Measurements from ENCODE around the gene IGFL1. TPM values are rescaled to one million over a fixed set of nuclear protein-coding genes. Genes with fewer than 3 reads are reported as not detected.
A peak's percentile ranks its signal among the peaks of the same experiment; 100 is the strongest.
"Not testable (repeated sequence)": the region's sequence is repeated elsewhere in the genome, so short reads cannot be mapped to it uniquely, and the experiment has no call there.

Gene IGFL1
- polyA plus RNA-seq (ENCODE audit: low read depth in 6 of 6), result not detected

- H3K9me3 Mint-ChIP-seq, result peaks cover 0 to 2% (median 0%) of the 10 kb centered on the region in 7 donors
- no peak within 1 kb of the TSS for H3K4me3 Mint-ChIP-seq
- no peak for ATAC-seq (ENCODE audit: low read depth in 2 of 2)
- no peaks in the 10 kb centered on the region for H3K36me3 Mint-ChIP-seq
- H3K4me1 Mint-ChIP-seq, result peaks cover 0 to 1% (median 0%) of the 10 kb centered on the region in 3 donors
- no peak for DNase-seq
- peak within 1 kb of the TSS in 2 of 6 donors; percentile 54 to 86 for H3K27ac Mint-ChIP-seq
- H3K27me3 Mint-ChIP-seq, result peaks cover 12 to 46% (median 35%) of the 10 kb centered on the region in 3 donors
Observed at GRCh38 chr19:46229442-46229841, at the start of gene IGFL1. Gene IGFL1, plus strand, starts transcription at chr19:46229742. Its CDS starts 33 bp downstream, at chr19:46229775.

GRCh38 chr19:46180701-46181387 lies 48.7 kb upstream of the IGFL1 start:
- Mint-ChIP-seq H3K36me3 (no peaks in the 10 kb centered on the region), H3K27me3 (peaks cover 17 to 41% (median 36%) of the 10 kb centered on the region in 3 donors), H3K4me1 (peaks cover 11 to 26% (median 13%) of the 10 kb centered on the region in 3 donors), H3K27ac (no peak overlapping the region), H3K9me3 (peaks cover 0 to 1% (median 0%) of the 10 kb centered on the region in 7 donors), H3K4me3 (no peak overlapping the region)
- ATAC-seq (ENCODE audit: low read depth in 2 of 2) (no peak), DNase-seq (no peak)

GRCh38 chr19:46181388-46181779 lies 48.2 kb upstream of the IGFL1 start:
- no peak for ATAC-seq (ENCODE audit: low read depth in 2 of 2)
- no peak for DNase-seq
- Mint-ChIP-seq H3K27ac (no peak overlapping the region), H3K4me1 (peaks cover 11 to 26% (median 13%) of the 10 kb centered on the region in 3 donors), H3K36me3 (no peaks in the 10 kb centered on the region), H3K27me3 (peaks cover 17 to 41% (median 31%) of the 10 kb centered on the region in 3 donors), H3K4me3 (no peak overlapping the region), H3K9me3 (peaks cover 0 to 1% (median 0%) of the 10 kb centered on the region in 7 donors)

GRCh38 chr19:46182476-46182875 lies 47.1 kb upstream of the IGFL1 start:
- Mint-ChIP-seq H3K36me3 (no peaks in the 10 kb centered on the region), H3K27ac (peak overlapping the region in 1 of 6 donors; percentile 1), H3K4me3 (no peak overlapping the region), H3K4me1 (peaks cover 11 to 28% (median 17%) of the 10 kb centered on the region in 3 donors), H3K27me3 (peaks cover 17 to 36% (median 21%) of the 10 kb centered on the region in 3 donors), H3K9me3 (peaks cover 0 to 1% (median 0%) of the 10 kb centered on the region in 7 donors)
- DNase-seq (no peak), ATAC-seq (ENCODE audit: low read depth in 2 of 2) (no peak)

GRCh38 chr19:46184775-46185710 lies 44.5 kb upstream of the IGFL1 start:
- ATAC-seq (ENCODE audit: low read depth in 2 of 2), result peak; percentile 66 to 71

GRCh38 chr19:46186101-46186716 lies 43.3 kb upstream of the IGFL1 start:
- Mint-ChIP-seq H3K4me3 (no peak overlapping the region), H3K27me3 (peaks cover 24 to 40% (median 31%) of the 10 kb centered on the region in 3 donors), H3K27ac (no peak overlapping the region), H3K4me1 (peaks cover 11 to 30% (median 17%) of the 10 kb centered on the region in 3 donors), H3K9me3 (peaks cover 0 to 1% (median 0%) of the 10 kb centered on the region in 7 donors), H3K36me3 (no peaks in the 10 kb centered on the region)
- DNase-seq (no peak), ATAC-seq (ENCODE audit: low read depth in 2 of 2) (no peak)

More at GRCh38 chr19:46184775-46185710, 44.5 kb upstream of the IGFL1 start:
- Mint-ChIP-seq H3K27ac (peak overlapping the region; percentile 21 to 89 (median 58)), H3K4me1 (peaks cover 11 to 30% (median 17%) of the 10 kb centered on the region in 3 donors), H3K27me3 (peaks cover 21 to 28% (median 25%) of the 10 kb centered on the region in 3 donors), H3K4me3 (peak overlapping the region in 5 of 8 donors; percentile 10 to 67 (median 30))
- not testable (repeated sequence) for H3K9me3 Mint-ChIP-seq, H3K36me3 Mint-ChIP-seq
- peak; percentile 6 for DNase-seq

GRCh38 chr19:46186717-46187101 lies 42.8 kb upstream of the IGFL1 start:
- Mint-ChIP-seq H3K27me3 (peaks cover 20 to 43% (median 36%) of the 10 kb centered on the region in 3 donors), H3K4me3 (no peak overlapping the region)

GRCh38 chr19:46189971-46190888 lies 39.3 kb upstream of the IGFL1 start:
- ATAC-seq (ENCODE audit: low read depth in 2 of 2) (no peak), DNase-seq (no peak)
- H3K36me3 Mint-ChIP-seq, result no peaks in the 10 kb centered on the region
- H3K27ac Mint-ChIP-seq, result no peak overlapping the region
- no peak overlapping the region for H3K4me3 Mint-ChIP-seq
- H3K4me1 Mint-ChIP-seq, result peaks cover 5 to 11% (median 9%) of the 10 kb centered on the region in 3 donors
- no peaks in the 10 kb centered on the region for H3K9me3 Mint-ChIP-seq
- peaks cover 22 to 52% (median 22%) of the 10 kb centered on the region in 3 donors for H3K27me3 Mint-ChIP-seq

More at GRCh38 chr19:46186717-46187101, 42.8 kb upstream of the IGFL1 start:
- Mint-ChIP-seq H3K9me3 (peaks cover 0 to 1% (median 0%) of the 10 kb centered on the region in 7 donors), H3K36me3 (no peaks in the 10 kb centered on the region), H3K4me1 (peaks cover 11 to 26% (median 17%) of the 10 kb centered on the region in 3 donors), H3K27ac (peak overlapping the region in 1 of 6 donors; percentile 57)
- no peak for ATAC-seq (ENCODE audit: low read depth in 2 of 2)
- no peak for DNase-seq

- H3K36me3 Mint-ChIP-seq, result no peaks in the 10 kb centered on the region
Observed at GRCh38 chr19:46191356-46191755, 38.2 kb upstream of the IGFL1 start.

GRCh38 chr19:46191972-46192371 lies 37.6 kb upstream of the IGFL1 start:
- peak overlapping the region in 1 of 8 donors; percentile 9 for H3K4me3 Mint-ChIP-seq
- H3K27me3 Mint-ChIP-seq, result peaks cover 25 to 70% (median 33%) of the 10 kb centered on the region in 3 donors
- no peaks in the 10 kb centered on the region for H3K36me3 Mint-ChIP-seq
- no peak for DNase-seq
- H3K4me1 Mint-ChIP-seq, result peaks cover 0 to 4% (median 0%) of the 10 kb centered on the region in 3 donors
- no peak for ATAC-seq (ENCODE audit: low read depth in 2 of 2)
- H3K27ac Mint-ChIP-seq, result no peak overlapping the region
- no peaks in the 10 kb centered on the region for H3K9me3 Mint-ChIP-seq

More at GRCh38 chr19:46191356-46191755, 38.2 kb upstream of the IGFL1 start:
- DNase-seq (no peak), ATAC-seq (ENCODE audit: low read depth in 2 of 2) (no peak)
- peaks cover 25 to 64% (median 27%) of the 10 kb centered on the region in 3 donors for H3K27me3 Mint-ChIP-seq
- no peak overlapping the region for H3K4me3 Mint-ChIP-seq
- peaks cover 0 to 5% (median 4%) of the 10 kb centered on the region in 3 donors for H3K4me1 Mint-ChIP-seq
- no peak overlapping the region for H3K27ac Mint-ChIP-seq
- H3K9me3 Mint-ChIP-seq, result no peaks in the 10 kb centered on the region

GRCh38 chr19:46192626-46192991 lies 36.9 kb upstream of the IGFL1 start:
- not testable (repeated sequence) for H3K4me3 Mint-ChIP-seq; DNase-seq; ATAC-seq (ENCODE audit: low read depth in 2 of 2); H3K9me3 Mint-ChIP-seq; H3K4me1 Mint-ChIP-seq; H3K36me3 Mint-ChIP-seq; H3K27ac Mint-ChIP-seq
- peaks cover 25 to 76% (median 39%) of the 10 kb centered on the region in 3 donors for H3K27me3 Mint-ChIP-seq

GRCh38 chr19:46192992-46193650 lies 36.4 kb upstream of the IGFL1 start:
- H3K4me1 Mint-ChIP-seq, result peaks cover 0 to 4% (median 0%) of the 10 kb centered on the region in 3 donors
- no peaks in the 10 kb centered on the region for H3K36me3 Mint-ChIP-seq
- no peak for DNase-seq
- no peak overlapping the region for H3K27ac Mint-ChIP-seq
- H3K27me3 Mint-ChIP-seq, result peaks cover 22 to 75% (median 43%) of the 10 kb centered on the region in 3 donors
- no peak for ATAC-seq (ENCODE audit: low read depth in 2 of 2)
- no peaks in the 10 kb centered on the region for H3K9me3 Mint-ChIP-seq
- no peak overlapping the region for H3K4me3 Mint-ChIP-seq

Measured in naive B cell (primary cell).